Pulmonary artery endothelial cell (primary cell): ENCODE measurements around the gene NDUFAB1. TPM values are rescaled to one million over a fixed set of nuclear protein-coding genes. Genes with fewer than 3 reads are reported as not detected.
"Not testable (repeated sequence)": the region's sequence is repeated elsewhere in the genome, so short reads cannot be mapped to it uniquely, and the experiment has no call there.

Source experiments
- DNase-seq: peaks from one replicate; pipeline ENCODE4 v3.0.0-alpha.2; 2011; ENCODE audit warnings: low read depth, low spot score
- total RNA-seq: library from RNA; depleted of rRNA; stranded (reverse); fragments of >200 nt; gene quantifications from 2 replicates; pipeline ENCODE4 v1.2.3, GENCODE V29; 2014

The NDUFAB1 gene
- total RNA-seq, 1 donor from 2014 or later, result 159 TPM

GRCh38 chr16:23556881-23557778, 39.0 kb downstream of the NDUFAB1 start, which contains the start of the genes EARS2 and UBFD1:
EARS2 (minus strand) TSS chr16:23557350; CDS start chr16:23557343, 7 bp downstream.
UBFD1 (plus strand) TSS chr16:23557727; CDS start chr16:23557743, 16 bp downstream.
- peak; percentile 94 for DNase-seq

GRCh38 chr16:23554536-23554935, 41.6 kb downstream of the NDUFAB1 start:
- DNase-seq, result no peak

GRCh38 chr16:23552161-23552560, 44.0 kb downstream of the NDUFAB1 start:
- no peak for DNase-seq

- DNase-seq, result no peak
Observed at GRCh38 chr16:23549938-23550337, 46.2 kb downstream of the NDUFAB1 start.

DNA sequence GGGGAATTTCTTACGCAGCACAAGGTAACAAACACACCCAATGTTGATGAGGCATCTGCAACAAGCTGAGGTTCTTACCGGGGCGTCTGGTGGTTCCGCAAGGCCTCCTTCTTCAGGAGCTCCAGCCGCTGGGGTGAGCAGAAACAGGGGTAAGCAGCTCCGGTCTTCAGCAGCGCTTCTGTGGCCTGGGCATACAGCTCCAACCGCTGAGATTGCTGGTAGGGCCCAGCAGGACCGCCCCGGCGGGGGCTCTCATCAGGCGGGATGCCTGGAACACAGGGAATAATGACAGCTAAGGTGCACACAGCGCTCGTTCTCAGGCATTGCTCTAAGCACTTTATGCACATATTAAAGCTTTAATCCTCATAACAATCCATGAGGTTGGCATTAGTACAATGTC, 51.7 kb downstream of the NDUFAB1 start:
- no peak for DNase-seq

DNA sequence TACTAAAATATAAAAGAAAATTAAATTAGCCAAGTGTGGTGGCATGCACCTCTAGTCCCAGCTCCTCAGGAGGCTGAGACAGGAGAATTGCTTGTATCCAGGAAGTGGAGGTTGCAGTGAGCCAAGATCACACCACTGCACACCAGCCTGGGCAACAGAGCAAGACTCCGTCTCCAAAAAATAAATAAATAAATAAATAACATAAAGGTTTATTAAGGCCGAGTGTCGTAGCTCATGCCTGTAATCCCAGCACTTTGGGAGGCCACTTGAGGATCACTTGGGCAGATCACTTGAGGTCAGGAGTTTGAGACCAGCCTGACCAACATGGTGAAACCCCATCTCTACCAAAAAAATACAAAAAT, 55.3 kb downstream of the NDUFAB1 start:
- not testable (repeated sequence) for DNase-seq

GRCh38 chr16:23539984-23540816, 55.9 kb downstream of the NDUFAB1 start:
- DNase-seq, result no peak

- DNase-seq, result no peak
Observed at GRCh38 chr16:23538919-23539278, 57.2 kb downstream of the NDUFAB1 start.

- no peak for DNase-seq
Observed at GRCh38 chr16:23537390-23537789, 58.7 kb downstream of the NDUFAB1 start.

DNA sequence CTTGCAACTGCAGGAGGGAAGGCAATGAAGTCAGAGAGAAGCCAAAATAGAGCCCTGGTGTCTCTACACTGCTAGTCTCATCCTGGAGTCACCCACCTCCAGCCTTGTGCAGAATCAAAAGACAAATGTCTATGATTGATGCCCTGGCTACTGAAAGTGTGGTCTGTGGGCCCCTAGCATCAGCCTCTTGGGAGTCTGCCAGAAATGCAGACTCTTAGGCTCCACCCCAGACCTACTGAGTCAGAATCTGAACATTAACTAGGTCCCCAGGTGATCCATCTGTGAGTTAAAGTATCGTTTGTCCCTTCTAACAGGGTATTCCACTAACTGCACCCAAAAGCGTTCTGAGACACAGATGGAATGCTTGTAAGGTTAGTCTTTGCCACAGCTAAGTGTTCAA, 60.2 kb downstream of the NDUFAB1 start:
- DNase-seq, result no peak

DNA sequence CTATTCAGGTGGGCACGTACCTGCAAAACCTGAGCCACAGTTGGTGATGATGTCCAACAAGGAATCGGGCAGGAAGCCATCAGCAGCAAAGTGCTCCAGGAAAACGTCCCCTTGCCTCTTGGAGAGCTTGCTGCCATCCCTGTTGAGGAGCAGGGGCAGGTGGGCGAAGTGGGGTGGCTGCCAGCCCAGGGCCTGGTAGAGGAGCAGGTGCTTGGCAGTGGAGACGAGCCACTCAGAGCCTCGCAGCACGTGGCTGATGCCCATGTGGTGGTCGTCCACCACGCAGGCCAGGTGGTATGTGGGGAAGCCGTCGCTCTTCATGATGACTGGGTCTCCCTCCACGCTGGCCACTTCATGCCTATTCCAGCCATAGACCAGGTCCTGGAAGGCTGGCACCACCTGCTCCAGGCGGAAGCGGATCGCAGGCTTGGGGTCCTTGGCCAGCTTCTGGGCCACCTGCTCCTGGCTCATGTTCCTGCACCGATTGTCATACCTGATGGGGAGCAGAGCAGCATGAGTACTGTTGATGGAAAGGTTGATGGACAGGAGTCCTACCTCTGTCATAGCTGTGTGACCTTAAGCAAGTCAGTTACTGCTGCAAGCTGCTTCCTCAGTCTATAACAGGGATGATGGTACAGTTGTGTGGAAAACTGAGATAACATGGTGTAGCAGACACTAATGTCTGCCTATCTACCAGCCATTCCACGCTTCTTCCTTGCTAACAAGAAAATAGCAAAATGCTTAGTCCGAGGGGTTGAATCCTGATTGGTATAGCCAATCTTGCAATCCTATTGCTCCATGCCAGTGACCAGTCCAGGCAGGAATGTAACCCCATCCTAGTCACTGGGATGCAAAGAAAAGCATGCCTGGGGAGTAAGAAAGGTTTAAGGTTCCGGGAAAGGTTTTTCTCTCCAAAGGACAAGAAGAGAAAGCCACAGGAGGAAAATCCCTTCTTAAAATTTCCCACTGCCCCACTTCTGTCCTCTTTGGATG, 61.0 kb downstream of the NDUFAB1 start:
- no peak for DNase-seq

- DNase-seq, result no peak
Observed at GRCh38 chr16:23532448-23532847, 63.7 kb downstream of the NDUFAB1 start.

Other genes starting within 250 kb of the NDUFAB1 start
- gene COG7, start 143.1 kb downstream of the NDUFAB1 start, total RNA-seq, result 10.9 and 13.4 TPM in 2 replicates
- 27.6 and 31.0 TPM in 2 replicates for gene GGA2, start 85.8 kb downstream of the NDUFAB1 start, total RNA-seq
- 24.5 and 28.8 TPM in 2 replicates for gene EARS2, start 39.0 kb downstream of the NDUFAB1 start, total RNA-seq
- 60.1 and 93.2 TPM in 2 replicates for gene UBFD1, start 38.6 kb downstream of the NDUFAB1 start, total RNA-seq
- 9.2 and 9.4 TPM in 2 replicates for gene PALB2, start 45.0 kb upstream of the NDUFAB1 start, total RNA-seq
- 59.9 and 90.1 TPM in 2 replicates for gene DCTN5, start 45.1 kb upstream of the NDUFAB1 start, total RNA-seq
- 22.4 and 47.7 TPM in 2 replicates for gene PLK1, start 82.6 kb upstream of the NDUFAB1 start, total RNA-seq
- gene ERN2, start 116.9 kb upstream of the NDUFAB1 start, total RNA-seq, result not detected in 2 replicates
- not detected in 2 replicates for gene CHP2, start 158.7 kb upstream of the NDUFAB1 start, total RNA-seq
- gene PRKCB, start 239.7 kb upstream of the NDUFAB1 start, total RNA-seq, result not detected in 2 replicates